Measurements from ENCODE around the gene SFMBT1. TPM values are rescaled to one million over a fixed set of nuclear protein-coding genes. Genes with fewer than 3 reads are reported as not detected.
A peak's percentile ranks its signal among the peaks of the same experiment; 100 is the strongest.

Gene SFMBT1
- total RNA-seq, 1 donor from 2014 or later = 14.9 TPM

GRCh38 chr3:52897130-52898122 is 148.4 kb downstream of the SFMBT1 start, which contains the start of gene STIMATE:
TSS of gene STIMATE (minus strand) at chr3:52897548. CDS start at chr3:52897450, 98 bp downstream.
- peak; percentile 99 for ATAC-seq
- intact Hi-C loops (cut with DNase I) = loop anchor here (2.0 kb wide), 1 partner anchor 127 kb away; the partner anchor contains the start of gene NEK4
- peak; percentile 95 for DNase-seq (ENCODE audit: missing footprints)

- intact Hi-C loops (cut with DNase I) = loop anchor here (2.0 kb wide), 1 partner anchor 126 kb away; the partner anchor contains the start of gene NEK4
- ATAC-seq (no peak), DNase-seq (ENCODE audit: missing footprints) (no peak)
Measured at GRCh38 chr3:52896613-52897012, 149.3 kb downstream of the SFMBT1 start.

GRCh38 chr3:52896151-52896550 is 149.7 kb downstream of the SFMBT1 start:
- no peak for ATAC-seq
- intact Hi-C loops (cut with DNase I) = loop anchor here (2.0 kb wide), 1 partner anchor 125 kb away; the partner anchor contains the start of gene NEK4
- DNase-seq (ENCODE audit: missing footprints) = no peak

GRCh38 chr3:52895418-52895817 is 150.5 kb downstream of the SFMBT1 start:
- no peak for DNase-seq (ENCODE audit: missing footprints)
- no peak for ATAC-seq
- intact Hi-C loops (cut with DNase I) = no loop called here

GRCh38 chr3:52894756-52895155 is 151.1 kb downstream of the SFMBT1 start:
- ATAC-seq (no peak), DNase-seq (ENCODE audit: missing footprints) (no peak)
- intact Hi-C loops (cut with DNase I) = no loop called here

- no peak for ATAC-seq
- intact Hi-C loops (cut with DNase I) = no loop called here
- no peak for DNase-seq (ENCODE audit: missing footprints)
Measured at GRCh38 chr3:52893723-52894122, 152.2 kb downstream of the SFMBT1 start.

DNA sequence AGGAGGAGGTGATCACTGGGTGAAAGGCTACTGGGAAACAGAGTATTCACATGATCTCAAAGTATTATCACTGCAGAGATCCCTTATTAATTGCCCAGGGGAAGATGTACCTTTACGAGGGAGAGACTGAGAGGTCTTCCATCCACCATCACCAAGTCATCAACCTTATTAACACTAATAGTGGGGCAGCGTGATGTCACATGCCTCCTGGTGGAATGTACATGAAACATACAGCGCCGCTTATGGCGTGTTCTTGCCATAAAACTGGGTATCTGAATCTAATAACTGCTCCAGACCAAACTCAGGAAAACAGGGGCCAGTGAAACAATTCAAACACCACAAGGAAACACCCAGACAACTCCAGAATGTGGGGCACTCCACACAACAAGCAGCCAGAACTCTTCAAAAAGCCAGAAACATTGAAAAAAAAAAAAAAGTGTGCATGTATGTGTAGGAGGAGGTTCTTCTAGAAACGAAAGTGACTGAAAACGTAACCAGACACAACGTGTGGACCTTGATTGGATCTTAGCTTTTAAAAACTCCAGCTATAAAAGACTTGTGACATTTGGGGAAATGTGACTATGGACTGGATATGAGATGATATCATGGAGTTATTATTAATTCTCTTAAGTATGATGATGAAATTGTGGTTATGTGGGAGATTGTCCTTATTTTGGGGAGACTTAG is 153.1 kb downstream of the SFMBT1 start:
- ATAC-seq = no peak
- no peak for DNase-seq (ENCODE audit: missing footprints)
- intact Hi-C loops (cut with DNase I) = no loop called here

DNA sequence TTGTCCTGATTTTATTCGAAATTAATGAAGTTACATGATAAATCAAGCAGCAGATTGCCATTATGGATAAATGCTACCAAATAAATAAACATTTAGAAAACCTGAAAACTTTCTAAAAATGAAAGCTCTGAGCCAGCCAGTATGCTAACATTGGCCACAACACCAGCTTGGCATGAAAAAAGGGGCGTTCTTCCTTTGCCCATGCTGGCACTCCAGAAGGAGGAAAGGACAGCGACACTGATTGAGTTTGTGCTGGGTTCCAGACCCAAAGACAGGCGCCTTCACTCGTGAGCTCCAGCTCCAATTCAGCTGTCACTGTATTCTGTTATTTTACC is 153.6 kb downstream of the SFMBT1 start:
- intact Hi-C loops (cut with DNase I) = no loop called here
- DNase-seq (ENCODE audit: missing footprints) = no peak
- no peak for ATAC-seq

- intact Hi-C loops (cut with DNase I) = no loop called here
- no peak for DNase-seq (ENCODE audit: missing footprints)
- peak; percentile 30 for ATAC-seq
Measured at GRCh38 chr3:52891615-52892081, 154.2 kb downstream of the SFMBT1 start.

GRCh38 chr3:52891164-52891563 is 154.7 kb downstream of the SFMBT1 start:
- intact Hi-C loops (cut with DNase I) = no loop called here
- ATAC-seq (no peak), DNase-seq (ENCODE audit: missing footprints) (no peak)

- ATAC-seq (no peak), DNase-seq (ENCODE audit: missing footprints) (no peak)
- intact Hi-C loops (cut with DNase I) = no loop called here
Measured at GRCh38 chr3:52890735-52891134, 155.1 kb downstream of the SFMBT1 start.

DNA sequence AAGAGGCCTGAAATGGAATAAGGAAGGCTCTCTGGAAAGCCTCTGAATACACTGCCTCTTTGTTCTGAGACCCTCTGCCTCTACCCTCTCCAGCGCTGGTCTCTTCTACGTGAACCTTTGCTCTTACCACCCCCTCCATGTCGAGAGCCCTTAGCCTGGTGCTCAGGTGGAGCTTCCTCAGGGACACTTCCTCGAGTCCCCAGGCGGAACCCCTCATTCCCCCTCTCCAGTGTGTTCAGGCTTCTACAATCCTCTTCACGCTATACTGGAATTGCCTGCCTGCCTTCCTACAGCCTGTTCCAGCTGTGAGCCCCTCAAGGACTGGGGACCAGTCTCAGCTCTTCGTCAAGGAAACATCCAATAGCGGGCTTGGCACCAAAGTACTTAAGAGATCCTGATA is 156.0 kb downstream of the SFMBT1 start:
- ATAC-seq (no peak), DNase-seq (ENCODE audit: missing footprints) (no peak)
- intact Hi-C loops (cut with DNase I) = no loop called here

DNA sequence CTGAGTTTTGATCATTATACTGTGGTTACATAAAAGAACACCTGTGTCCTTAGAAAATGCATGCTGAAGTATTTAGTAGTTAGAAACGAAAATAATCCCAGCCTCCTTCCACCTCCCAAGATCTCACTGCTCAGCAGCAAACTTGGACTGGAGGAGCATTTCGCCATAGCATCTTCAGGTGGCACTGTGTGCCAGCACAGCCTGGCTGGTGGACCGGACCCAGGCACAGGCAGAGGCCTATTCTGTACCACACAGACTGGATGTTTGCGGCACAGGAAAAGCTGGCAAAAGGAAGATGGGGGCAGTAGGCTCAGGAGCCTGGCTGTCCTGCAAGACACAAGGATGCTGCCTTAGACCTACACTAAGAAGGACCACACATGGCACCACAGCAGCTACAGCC is 158.7 kb downstream of the SFMBT1 start:
- DNase-seq (ENCODE audit: missing footprints) (no peak), ATAC-seq (no peak)
- intact Hi-C loops (cut with DNase I) = no loop called here

DNA sequence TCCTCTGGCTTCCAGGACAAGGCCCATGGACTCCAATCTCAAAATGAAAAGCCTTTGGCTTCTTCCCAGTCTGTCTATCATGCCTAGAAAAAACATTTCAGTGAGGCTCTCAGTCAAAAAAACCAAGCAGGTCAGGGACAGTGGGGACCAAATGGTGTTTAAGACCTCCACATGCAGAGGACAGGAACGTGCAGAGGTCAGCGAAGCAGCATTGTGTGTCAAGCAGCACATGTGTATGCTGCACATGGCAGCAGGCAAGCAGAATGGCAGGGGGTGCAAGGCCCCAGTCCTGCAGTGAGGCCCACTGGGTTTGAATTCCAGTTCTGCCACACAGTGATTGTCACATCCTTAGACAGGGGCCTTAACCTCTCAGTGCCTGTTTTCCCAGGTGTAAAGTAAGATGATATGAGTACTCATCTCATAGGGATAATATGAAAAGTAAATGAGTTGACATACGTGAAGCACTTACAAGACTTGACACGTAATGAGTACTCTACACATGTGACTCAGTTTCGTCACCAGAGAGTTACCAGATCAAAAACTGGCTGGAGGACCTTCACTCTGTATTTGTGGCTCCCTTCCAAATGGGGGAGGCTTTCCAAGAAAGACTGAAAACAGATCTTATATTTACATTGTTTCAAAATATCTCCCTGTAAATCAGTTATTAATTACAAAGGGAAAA is 159.7 kb downstream of the SFMBT1 start:
- no peak for DNase-seq (ENCODE audit: missing footprints)
- no peak for ATAC-seq
- intact Hi-C loops (cut with DNase I) = no loop called here

- ATAC-seq (no peak), DNase-seq (ENCODE audit: missing footprints) (no peak)
- intact Hi-C loops (cut with DNase I) = no loop called here
Measured at GRCh38 chr3:52882377-52882776, 163.5 kb downstream of the SFMBT1 start.

GRCh38 chr3:52881871-52882270 is 164.0 kb downstream of the SFMBT1 start:
- no peak for ATAC-seq
- intact Hi-C loops (cut with DNase I) = no loop called here

GRCh38 chr3:52880474-52880873 is 165.4 kb downstream of the SFMBT1 start:
- ATAC-seq (no peak), DNase-seq (ENCODE audit: missing footprints) (no peak)
- intact Hi-C loops (cut with DNase I) = no loop called here

More at GRCh38 chr3:52881871-52882270, 164.0 kb downstream of the SFMBT1 start:
- DNase-seq (ENCODE audit: missing footprints) = no peak

- DNase-seq (ENCODE audit: missing footprints) (no peak), ATAC-seq (no peak)
- intact Hi-C loops (cut with DNase I) = no loop called here
Measured at GRCh38 chr3:52880047-52880446, 165.8 kb downstream of the SFMBT1 start.

- ATAC-seq = no peak
- intact Hi-C loops (cut with DNase I) = no loop called here
Measured at GRCh38 chr3:52879581-52879980, 166.3 kb downstream of the SFMBT1 start.

More at GRCh38 chr3:52879581-52879980, 166.3 kb downstream of the SFMBT1 start:
- DNase-seq (ENCODE audit: missing footprints) = no peak

Data from Right ventricle myocardium inferior (tissue), 1 donor.